Fibroblast of lung (primary cell): Measurements from ENCODE around the gene MAGEB3. TPM values are rescaled to one million over a fixed set of nuclear protein-coding genes. Genes with fewer than 3 reads are reported as not detected.

Experiments
- DNase-seq, 2 donors: peaks; one replicate each; pipeline versions ENCODE4 v3.0.0 to v3.0.0-alpha.2; 2010; ENCODE audit warnings: low read depth in 2 of 2
- H2AFZ ChIP-seq: 2 replicates; pipeline ENCODE4 v1.5.1; 2012; ENCODE audit warnings: low read length, control low read depth, inconsistent platforms
- H3K27ac ChIP-seq: 2 replicates; pipeline ENCODE4 v1.5.1; 2011; ENCODE audit warnings: low read length, control low read depth; ENCODE audit not compliant: insufficient read depth
- H3K27me3 ChIP-seq: 2 replicates; pipeline ENCODE4 v1.5.1; 2011; ENCODE audit warnings: mild to moderate bottlenecking, low read length; ENCODE audit not compliant: control insufficient read depth, insufficient read depth
- H3K36me3 ChIP-seq: 2 replicates; pipeline ENCODE4 v1.5.1; 2011; ENCODE audit warnings: low read length; ENCODE audit not compliant: control insufficient read depth, insufficient read depth
- H3K4me1 ChIP-seq: 2 replicates; pipeline ENCODE4 v1.5.1; 2011; ENCODE audit warnings: low read length; ENCODE audit not compliant: control insufficient read depth, insufficient read depth; ENCODE audit errors: extremely low read depth
- H3K4me2 ChIP-seq: 2 replicates; pipeline ENCODE4 v1.5.1; 2011; ENCODE audit warnings: low read length, control low read depth; ENCODE audit not compliant: insufficient read depth; ENCODE audit errors: extremely low read depth
- H3K4me3 ChIP-seq, 4 experiments: fragments of 200-600 bp in 1 of 4; sonication (generic) in 1 of 4; replicated peaks in 1 of 4; 2 replicates each; pipeline ENCODE4 v1.5.1; 2011 to 2016; ENCODE audit warnings: low read length in 4 of 4, low read depth in 3 of 4, mild to moderate bottlenecking in 3 of 4, control low read depth in 2 of 4, inconsistent platforms in 1 of 4, mixed read lengths in 1 of 4; ENCODE audit not compliant: insufficient read depth in 1 of 4; ENCODE audit errors: control extremely low read depth in 1 of 4
- H3K79me2 ChIP-seq: 2 replicates; pipeline ENCODE4 v1.5.1; 2012; ENCODE audit warnings: mild to moderate bottlenecking, low read length, inconsistent platforms; ENCODE audit not compliant: control insufficient read depth, insufficient read depth
- H3K9ac ChIP-seq: 2 replicates; pipeline ENCODE4 v1.5.1; 2011; ENCODE audit warnings: mild to moderate bottlenecking, low read length, control low read depth; ENCODE audit not compliant: insufficient read depth
- H3K9me3 ChIP-seq: 2 replicates; pipeline ENCODE4 v1.5.1; 2012; ENCODE audit warnings: low read depth, low read length; ENCODE audit not compliant: control insufficient read depth, insufficient read depth
- H4K20me1 ChIP-seq: 2 replicates; pipeline ENCODE4 v1.5.1; 2011; ENCODE audit warnings: low read length; ENCODE audit not compliant: control insufficient read depth, insufficient read depth; ENCODE audit errors: extremely low read depth
- CTCF ChIP-seq, 2 donors: IDR thresholded peaks in 1 of 2; conservative IDR thresholded peaks in 1 of 2; 1 replicate in 1 of 2; 2 replicates in 1 of 2; pipeline ENCODE4 v1.5.1; 2011 to 2012; ENCODE audit warnings: low read length in 2 of 2, control low read depth in 1 of 2, inconsistent platforms in 1 of 2, low read depth in 1 of 2, mild to moderate bottlenecking in 1 of 2
- EZH2 ChIP-seq: IDR thresholded peaks from 2 replicates; pipeline ENCODE4 v1.5.1; 2012; ENCODE audit warnings: low read length, control low read depth, mild to moderate bottlenecking; ENCODE audit errors: missing control alignments
- polyA plus RNA-seq, 2 donors: library from polyadenylated mRNA; depleted of rRNA in 1 of 2; stranded (reverse) in 1 of 2; unstranded in 1 of 2; fragments of >200 nt; gene quantifications; 2 replicates each; pipeline ENCODE4 v1.2.1, GENCODE V29; 2011 to 2012; ENCODE audit warnings: missing spikeins in 1 of 2
- total RNA-seq: library from RNA; depleted of rRNA; stranded (reverse); fragments of >200 nt; gene quantifications from 2 replicates; pipeline ENCODE4 v1.2.1, GENCODE V29; 2014

Gene MAGEB3
- total and polyA plus RNA-seq, 2 donors (not counting 1 experiment from before 2014, with no cell fraction given): not detected

- DNase-seq: no peak
- Histone ChIP-seq H3K9me3 (no peaks in the 10 kb centered on the region), H4K20me1 (no peaks in the 10 kb centered on the region), H3K36me3 (no peaks in the 10 kb centered on the region), H3K9ac (no peak overlapping the region), H2AFZ (no peak overlapping the region), H3K4me1 (no peaks in the 10 kb centered on the region), H3K27me3 (no peaks in the 10 kb centered on the region), H3K4me2 (no peak overlapping the region), H3K79me2 (no peaks in the 10 kb centered on the region), H3K4me3 (no peak overlapping the region), H3K27ac (no peak overlapping the region)
- TF ChIP-seq CTCF (conservative IDR thresholded peaks at IDR 0.05 in 1 of 2, IDR thresholded peaks at IDR 0.05 in 1 of 2; ENCODE audit: low read depth in 1 of 2, low read length in 2 of 2) (no peak), EZH2 (no peak)
Measured at GRCh38 chrX:30219372-30219771, 11.1 kb upstream of the MAGEB3 start.

- TF ChIP-seq EZH2: no peak
- TF ChIP-seq CTCF (conservative IDR thresholded peaks at IDR 0.05 in 1 of 2, IDR thresholded peaks at IDR 0.05 in 1 of 2; ENCODE audit: low read depth in 1 of 2, low read length in 2 of 2): no peak
- H3K79me2 ChIP-seq: no peaks in the 10 kb centered on the region
- no peaks in the 10 kb centered on the region for H3K4me1 ChIP-seq
- H3K9me3 ChIP-seq: no peaks in the 10 kb centered on the region
- H3K27ac ChIP-seq: no peak overlapping the region
- H4K20me1 ChIP-seq: no peaks in the 10 kb centered on the region
- H2AFZ ChIP-seq: no peak overlapping the region
- H3K4me3 ChIP-seq: no peak overlapping the region
- H3K36me3 ChIP-seq: no peaks in the 10 kb centered on the region
- no peak for DNase-seq
- H3K27me3 ChIP-seq: no peaks in the 10 kb centered on the region
- H3K9ac ChIP-seq: no peak overlapping the region
- no peak overlapping the region for H3K4me2 ChIP-seq
Measured at GRCh38 chrX:30220661-30221060, 9.8 kb upstream of the MAGEB3 start.

DNA sequence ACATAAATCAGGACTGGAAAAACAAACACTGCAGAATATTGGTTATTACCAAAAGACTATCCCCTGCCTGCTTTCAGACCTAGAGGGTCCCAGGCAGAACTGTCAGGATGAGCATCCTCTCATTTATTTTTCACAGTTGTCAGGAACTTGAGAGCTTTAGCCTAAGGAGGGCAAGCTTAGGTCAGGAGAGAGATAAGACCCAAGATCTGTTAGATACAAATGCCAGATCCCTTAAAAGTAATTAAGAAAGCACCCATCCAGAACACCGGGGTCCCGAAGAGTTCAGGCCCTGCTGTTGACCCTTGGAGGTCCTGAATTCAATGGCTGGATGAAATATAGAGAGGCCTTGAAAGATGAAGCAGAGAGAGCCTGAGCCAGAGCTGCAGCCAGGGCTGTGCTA, 5.9 kb upstream of the MAGEB3 start:
- no peaks in the 10 kb centered on the region for H3K9me3 ChIP-seq
- H4K20me1 ChIP-seq: no peaks in the 10 kb centered on the region
- DNase-seq: no peak
- TF ChIP-seq CTCF (conservative IDR thresholded peaks at IDR 0.05 in 1 of 2, IDR thresholded peaks at IDR 0.05 in 1 of 2; ENCODE audit: low read depth in 1 of 2, low read length in 2 of 2) (no peak), EZH2 (no peak)
- no peaks in the 10 kb centered on the region for H3K27me3 ChIP-seq
- no peaks in the 10 kb centered on the region for H3K4me1 ChIP-seq
- H3K79me2 ChIP-seq: no peaks in the 10 kb centered on the region
- H3K9ac ChIP-seq: no peak overlapping the region
- H3K4me3 ChIP-seq: no peak overlapping the region
- no peak overlapping the region for H3K27ac ChIP-seq
- H3K4me2 ChIP-seq: no peak overlapping the region
- H3K36me3 ChIP-seq: no peaks in the 10 kb centered on the region
- H2AFZ ChIP-seq: no peak overlapping the region
